ENCODE data around the gene CYB561D1.
A peak's percentile ranks its signal among the peaks of the same experiment; 100 is the strongest.

Gene CYB561D1

GRCh38 chr1:109478806-109479205 lies 15.1 kb upstream of the CYB561D1 start:
- intact Hi-C loops (cut with DNase I), result no loop called here
- DNase-seq, result no peak

- peak in 3 of 42 donors; percentile 5 to 17 (median 9) for DNase-seq
- intact Hi-C loops (cut with DNase I), result no loop called here
Observed at GRCh38 chr1:109479311-109479710, 14.6 kb upstream of the CYB561D1 start.

- DNase-seq, result peak in 2 of 42 donors; percentile 1 to 12
- intact Hi-C loops (cut with DNase I), result loop anchor here (5.0 kb wide), 1 partner anchor 53 kb away; the partner anchor contains the start of gene PSMA5
Observed at GRCh38 chr1:109479901-109480300, 14.0 kb upstream of the CYB561D1 start.

GRCh38 chr1:109481646-109482045 lies 12.2 kb upstream of the CYB561D1 start:
- intact Hi-C loops (cut with DNase I), result loop anchor here (5.0 kb wide), 1 partner anchor 54 kb away; the partner anchor contains the start of gene PSMA5
- no peak for DNase-seq

- intact Hi-C loops (cut with DNase I), result loop anchor here (5.0 kb wide), 1 partner anchor 55 kb away; the partner anchor contains the start of gene PSMA5
- DNase-seq, result no peak
Observed at GRCh38 chr1:109482242-109482641, 11.7 kb upstream of the CYB561D1 start.

- intact Hi-C loops (cut with DNase I), result loop anchor here (5.0 kb wide), 1 partner anchor 56 kb away; the partner anchor contains the start of gene PSMA5
- peak; percentile 31 to 85 (median 64) for DNase-seq
Observed at GRCh38 chr1:109482791-109483671, 10.9 kb upstream of the CYB561D1 start.

- intact Hi-C loops (cut with DNase I), result loop anchor here (5.0 kb wide), 1 partner anchor 57 kb away; the partner anchor contains the start of gene PSMA5
- peak; percentile 75 to 96 (median 94) for DNase-seq
Observed at GRCh38 chr1:109483672-109484518, 10.0 kb upstream of the CYB561D1 start, which contains the start of gene ATXN7L2. ATXN7L2 (plus strand) TSS chr1:109483905; CDS start chr1:109483954, 49 bp downstream.

- intact Hi-C loops (cut with DNase I), result loop anchor here (5.0 kb wide), 1 partner anchor 57 kb away; the partner anchor contains the start of gene PSMA5
- DNase-seq, result no peak
Observed at GRCh38 chr1:109484519-109484975, 9.3 kb upstream of the CYB561D1 start.

GRCh38 chr1:109485001-109485400 lies 8.9 kb upstream of the CYB561D1 start:
- intact Hi-C loops (cut with DNase I), result no loop called here

GRCh38 chr1:109487261-109487660 lies 6.6 kb upstream of the CYB561D1 start:
- intact Hi-C loops (cut with DNase I), result no loop called here
- no peak for DNase-seq

More at GRCh38 chr1:109485001-109485400, 8.9 kb upstream of the CYB561D1 start:
- no peak for DNase-seq

- intact Hi-C loops (cut with DNase I), result no loop called here
- DNase-seq, result no peak
Observed at GRCh38 chr1:109488201-109488600, 5.7 kb upstream of the CYB561D1 start.

- DNase-seq, result no peak
- intact Hi-C loops (cut with DNase I), result no loop called here
Observed at GRCh38 chr1:109488696-109489095, 5.2 kb upstream of the CYB561D1 start.

GRCh38 chr1:109490029-109490933 lies 3.6 kb upstream of the CYB561D1 start:
- peak in 41 of 42 donors; percentile 58 to 93 (median 82) for DNase-seq
- intact Hi-C loops (cut with DNase I), result no loop called here

- no peak for DNase-seq
- intact Hi-C loops (cut with DNase I), result no loop called here
Observed at GRCh38 chr1:109490934-109491302, 3.0 kb upstream of the CYB561D1 start.

- DNase-seq, result no peak
- intact Hi-C loops (cut with DNase I), result no loop called here
Observed at GRCh38 chr1:109491372-109491771, 2.5 kb upstream of the CYB561D1 start.

- DNase-seq, result no peak
- intact Hi-C loops (cut with DNase I), result loop anchor here (2.0 kb wide), 1 partner anchor 40 kb away; no protein-coding TSS in a partner anchor
Observed at GRCh38 chr1:109492779-109493178, 1.1 kb upstream of the CYB561D1 start.

GRCh38 chr1:109493227-109493626 lies 667 bp upstream of the CYB561D1 start:
- intact Hi-C loops (cut with DNase I), result loop anchor here (2.0 kb wide), 1 partner anchor 40 kb away; no protein-coding TSS in a partner anchor
- DNase-seq, result peak in 10 of 42 donors; percentile 11 to 65 (median 34)

GRCh38 chr1:109495738-109496137 lies 1.8 kb downstream of the CYB561D1 start:
- intact Hi-C loops (cut with DNase I), result no loop called here
- DNase-seq, result no peak

Data from head of caudate nucleus (tissue), 42 donors.